ENCODE measurements around the gene MED27. TPM values are rescaled to one million over a fixed set of nuclear protein-coding genes. Genes with fewer than 3 reads are reported as not detected.

Gene MED27
- polyA plus RNA-seq (2013, experiment 1 of 4), result 40.0 TPM
- 38.3 TPM for polyA plus RNA-seq (2013, experiment 2 of 4)
- polyA plus RNA-seq (2013, experiment 3 of 4), result 33.4 TPM
- polyA plus RNA-seq (2013, experiment 4 of 4), result 32.8 TPM

- no peaks in the 10 kb centered on the region for H3K27me3 ChIP-seq (ENCODE audit: control insufficient read depth, insufficient read depth, low read length, poor library complexity, severe bottlenecking)
- H3K36me3 ChIP-seq (ENCODE audit: control insufficient read depth, insufficient read depth, low read length), result peaks cover 3% of the 10 kb centered on the region
- peak within 1 kb of the TSS; percentile 79 for H3K4me3 ChIP-seq (ENCODE audit: insufficient read depth, low read depth, low read length)
- H3K4me1 ChIP-seq (ENCODE audit: control insufficient read depth, insufficient read depth, low read length), result peaks cover 7% of the 10 kb centered on the region
- H3K9me3 ChIP-seq (ENCODE audit: control insufficient read depth, low read length), result no peaks in the 10 kb centered on the region
- WGBS, 2 experiments, result 1% methylated on average over 41 of the region's 41 CpGs
- H3K27ac ChIP-seq (ENCODE audit: insufficient read depth, low read depth, low read length, poor library complexity, severe bottlenecking), result no peak within 1 kb of the TSS
Observed at GRCh38 chr9:132079391-132080091, at the start of gene MED27. Gene MED27 (minus strand): TSS chr9:132079867. CDS start chr9:132079844, 23 bp downstream.

- H3K4me1 ChIP-seq (ENCODE audit: control insufficient read depth, insufficient read depth, low read length), result no peaks in the 10 kb centered on the region
- 85 to 89% methylated on average over 15 of the region's 15 CpGs for WGBS, 2 experiments
- H3K9me3 ChIP-seq (ENCODE audit: control insufficient read depth, low read length), result no peaks in the 10 kb centered on the region
- no peaks in the 10 kb centered on the region for H3K27me3 ChIP-seq (ENCODE audit: control insufficient read depth, insufficient read depth, low read length, poor library complexity, severe bottlenecking)
- H3K36me3 ChIP-seq (ENCODE audit: control insufficient read depth, insufficient read depth, low read length), result no peaks in the 10 kb centered on the region
- no peak overlapping the region for H3K27ac ChIP-seq (ENCODE audit: insufficient read depth, low read depth, low read length, poor library complexity, severe bottlenecking)
- no peak overlapping the region for H3K4me3 ChIP-seq (ENCODE audit: insufficient read depth, low read depth, low read length)
Observed at GRCh38 chr9:132127888-132128534, 48.3 kb upstream of the MED27 start.

GRCh38 chr9:132126680-132127236 lies 47.1 kb upstream of the MED27 start:
- Histone ChIP-seq H3K4me3 (ENCODE audit: insufficient read depth, low read depth, low read length) (no peak overlapping the region), H3K27ac (ENCODE audit: insufficient read depth, low read depth, low read length, poor library complexity, severe bottlenecking) (no peak overlapping the region), H3K9me3 (ENCODE audit: control insufficient read depth, low read length) (no peaks in the 10 kb centered on the region), H3K36me3 (ENCODE audit: control insufficient read depth, insufficient read depth, low read length) (no peaks in the 10 kb centered on the region), H3K27me3 (ENCODE audit: control insufficient read depth, insufficient read depth, low read length, poor library complexity, severe bottlenecking) (no peaks in the 10 kb centered on the region), H3K4me1 (ENCODE audit: control insufficient read depth, insufficient read depth, low read length) (no peaks in the 10 kb centered on the region)
- WGBS, 2 experiments, result 85 to 89% methylated on average over 13 of the region's 13 CpGs

- Histone ChIP-seq H3K4me1 (ENCODE audit: control insufficient read depth, insufficient read depth, low read length) (no peaks in the 10 kb centered on the region), H3K9me3 (ENCODE audit: control insufficient read depth, low read length) (no peaks in the 10 kb centered on the region), H3K4me3 (ENCODE audit: insufficient read depth, low read depth, low read length) (no peak overlapping the region), H3K36me3 (ENCODE audit: control insufficient read depth, insufficient read depth, low read length) (no peaks in the 10 kb centered on the region), H3K27ac (ENCODE audit: insufficient read depth, low read depth, low read length, poor library complexity, severe bottlenecking) (no peak overlapping the region), H3K27me3 (ENCODE audit: control insufficient read depth, insufficient read depth, low read length, poor library complexity, severe bottlenecking) (no peaks in the 10 kb centered on the region)
- 74 to 75% methylated on average over 20 of the region's 20 CpGs for WGBS, 2 experiments
Observed at GRCh38 chr9:132125944-132126679, 46.4 kb upstream of the MED27 start.

- H3K36me3 ChIP-seq (ENCODE audit: control insufficient read depth, insufficient read depth, low read length), result no peaks in the 10 kb centered on the region
- H3K4me3 ChIP-seq (ENCODE audit: insufficient read depth, low read depth, low read length), result no peak overlapping the region
- no peaks in the 10 kb centered on the region for H3K9me3 ChIP-seq (ENCODE audit: control insufficient read depth, low read length)
- H3K27me3 ChIP-seq (ENCODE audit: control insufficient read depth, insufficient read depth, low read length, poor library complexity, severe bottlenecking), result no peaks in the 10 kb centered on the region
- no peaks in the 10 kb centered on the region for H3K4me1 ChIP-seq (ENCODE audit: control insufficient read depth, insufficient read depth, low read length)
- H3K27ac ChIP-seq (ENCODE audit: insufficient read depth, low read depth, low read length, poor library complexity, severe bottlenecking), result no peak overlapping the region
- 46 to 47% methylated on average over 7 of the region's 7 CpGs for WGBS, 2 experiments
Observed at GRCh38 chr9:132125361-132125760, 45.7 kb upstream of the MED27 start.

GRCh38 chr9:132124800-132125199 lies 45.1 kb upstream of the MED27 start:
- Histone ChIP-seq H3K36me3 (ENCODE audit: control insufficient read depth, insufficient read depth, low read length) (no peaks in the 10 kb centered on the region), H3K4me1 (ENCODE audit: control insufficient read depth, insufficient read depth, low read length) (no peaks in the 10 kb centered on the region), H3K27me3 (ENCODE audit: control insufficient read depth, insufficient read depth, low read length, poor library complexity, severe bottlenecking) (no peaks in the 10 kb centered on the region), H3K27ac (ENCODE audit: insufficient read depth, low read depth, low read length, poor library complexity, severe bottlenecking) (no peak overlapping the region), H3K4me3 (ENCODE audit: insufficient read depth, low read depth, low read length) (no peak overlapping the region), H3K9me3 (ENCODE audit: control insufficient read depth, low read length) (no peaks in the 10 kb centered on the region)
- 69% methylated on average over 6 of the region's 6 CpGs for WGBS, 2 experiments

- 92 to 94% methylated on average over 1 to 2 of the region's 2 CpGs for WGBS, 2 experiments
Observed at GRCh38 chr9:132121021-132121420, 41.4 kb upstream of the MED27 start.

GRCh38 chr9:132117694-132118093 lies 38.0 kb upstream of the MED27 start:
- H3K27ac ChIP-seq (ENCODE audit: insufficient read depth, low read depth, low read length, poor library complexity, severe bottlenecking), result no peak overlapping the region
- no peaks in the 10 kb centered on the region for H3K36me3 ChIP-seq (ENCODE audit: control insufficient read depth, insufficient read depth, low read length)
- 94 to 97% methylated on average over 3 of the region's 3 CpGs for WGBS, 2 experiments
- H3K4me1 ChIP-seq (ENCODE audit: control insufficient read depth, insufficient read depth, low read length), result no peaks in the 10 kb centered on the region
- H3K27me3 ChIP-seq (ENCODE audit: control insufficient read depth, insufficient read depth, low read length, poor library complexity, severe bottlenecking), result peaks cover 9% of the 10 kb centered on the region
- H3K4me3 ChIP-seq (ENCODE audit: insufficient read depth, low read depth, low read length), result no peak overlapping the region
- no peaks in the 10 kb centered on the region for H3K9me3 ChIP-seq (ENCODE audit: control insufficient read depth, low read length)

More at GRCh38 chr9:132121021-132121420, 41.4 kb upstream of the MED27 start:
- Histone ChIP-seq H3K36me3 (ENCODE audit: control insufficient read depth, insufficient read depth, low read length) (no peaks in the 10 kb centered on the region), H3K4me1 (ENCODE audit: control insufficient read depth, insufficient read depth, low read length) (no peaks in the 10 kb centered on the region), H3K27ac (ENCODE audit: insufficient read depth, low read depth, low read length, poor library complexity, severe bottlenecking) (no peak overlapping the region), H3K27me3 (ENCODE audit: control insufficient read depth, insufficient read depth, low read length, poor library complexity, severe bottlenecking) (peaks cover 3% of the 10 kb centered on the region), H3K4me3 (ENCODE audit: insufficient read depth, low read depth, low read length) (no peak overlapping the region), H3K9me3 (ENCODE audit: control insufficient read depth, low read length) (no peaks in the 10 kb centered on the region)

GRCh38 chr9:132116583-132116982 lies 36.9 kb upstream of the MED27 start:
- no peak overlapping the region for H3K4me3 ChIP-seq (ENCODE audit: insufficient read depth, low read depth, low read length)
- no peaks in the 10 kb centered on the region for H3K4me1 ChIP-seq (ENCODE audit: control insufficient read depth, insufficient read depth, low read length)
- no peaks in the 10 kb centered on the region for H3K9me3 ChIP-seq (ENCODE audit: control insufficient read depth, low read length)
- no peak overlapping the region for H3K27ac ChIP-seq (ENCODE audit: insufficient read depth, low read depth, low read length, poor library complexity, severe bottlenecking)
- peaks cover 18% of the 10 kb centered on the region for H3K27me3 ChIP-seq (ENCODE audit: control insufficient read depth, insufficient read depth, low read length, poor library complexity, severe bottlenecking)
- WGBS, 2 experiments, result 89 to 91% methylated on average over 3 of the region's 3 CpGs
- H3K36me3 ChIP-seq (ENCODE audit: control insufficient read depth, insufficient read depth, low read length), result no peaks in the 10 kb centered on the region
